ENCODE data around the gene SLC4A1AP. TPM values are rescaled to one million over a fixed set of nuclear protein-coding genes. Genes with fewer than 3 reads are reported as not detected.

The SLC4A1AP gene, protein sequence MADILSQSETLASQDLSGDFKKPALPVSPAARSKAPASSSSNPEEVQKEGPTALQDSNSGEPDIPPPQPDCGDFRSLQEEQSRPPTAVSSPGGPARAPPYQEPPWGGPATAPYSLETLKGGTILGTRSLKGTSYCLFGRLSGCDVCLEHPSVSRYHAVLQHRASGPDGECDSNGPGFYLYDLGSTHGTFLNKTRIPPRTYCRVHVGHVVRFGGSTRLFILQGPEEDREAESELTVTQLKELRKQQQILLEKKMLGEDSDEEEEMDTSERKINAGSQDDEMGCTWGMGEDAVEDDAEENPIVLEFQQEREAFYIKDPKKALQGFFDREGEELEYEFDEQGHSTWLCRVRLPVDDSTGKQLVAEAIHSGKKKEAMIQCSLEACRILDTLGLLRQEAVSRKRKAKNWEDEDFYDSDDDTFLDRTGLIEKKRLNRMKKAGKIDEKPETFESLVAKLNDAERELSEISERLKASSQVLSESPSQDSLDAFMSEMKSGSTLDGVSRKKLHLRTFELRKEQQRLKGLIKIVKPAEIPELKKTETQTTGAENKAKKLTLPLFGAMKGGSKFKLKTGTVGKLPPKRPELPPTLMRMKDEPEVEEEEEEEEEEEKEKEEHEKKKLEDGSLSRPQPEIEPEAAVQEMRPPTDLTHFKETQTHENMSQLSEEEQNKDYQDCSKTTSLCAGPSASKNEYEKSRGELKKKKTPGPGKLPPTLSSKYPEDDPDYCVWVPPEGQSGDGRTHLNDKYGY
- 27.0 to 35.2 TPM (median 29.7 TPM) in 5 replicates for total RNA-seq (2022; extraction: Qiagen RNA extraction)

DNA sequence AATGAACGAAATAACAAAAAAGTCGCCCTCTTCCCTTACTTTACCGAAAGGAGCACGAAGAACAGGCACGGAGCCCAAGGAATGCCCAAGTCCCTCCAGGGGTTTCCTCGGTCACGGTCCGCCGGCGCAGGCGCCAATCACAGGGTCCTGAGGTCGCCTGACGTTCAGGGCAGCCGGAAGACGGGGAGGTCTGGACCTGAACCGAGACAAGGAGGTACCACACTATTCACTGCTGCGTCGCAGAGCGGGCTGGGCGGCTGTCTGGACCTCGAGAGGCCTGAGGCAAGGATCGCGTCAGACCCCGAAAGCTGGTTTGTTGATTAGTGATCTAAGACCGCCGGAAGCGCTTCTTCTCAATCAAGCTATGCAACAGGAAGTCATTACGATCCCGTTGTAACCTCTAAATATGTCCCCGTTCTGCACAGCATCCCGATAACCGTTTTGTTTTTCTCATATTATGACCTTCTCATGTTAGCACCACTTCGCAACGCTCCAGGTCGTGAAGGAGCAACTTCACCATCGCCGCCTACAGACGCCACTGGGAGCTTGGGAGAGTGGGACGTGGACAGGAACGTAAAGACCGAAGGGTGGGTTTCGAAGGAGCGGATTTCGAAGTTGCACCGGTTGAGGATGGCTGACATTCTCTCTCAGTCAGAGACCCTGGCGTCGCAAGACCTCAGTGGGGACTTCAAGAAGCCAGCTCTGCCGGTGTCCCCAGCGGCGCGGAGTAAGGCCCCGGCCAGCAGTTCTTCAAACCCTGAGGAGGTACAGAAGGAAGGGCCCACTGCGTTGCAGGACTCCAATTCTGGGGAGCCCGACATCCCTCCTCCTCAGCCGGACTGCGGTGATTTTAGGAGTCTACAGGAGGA lies at the start of gene SLC4A1AP, which contains the start of gene SUPT7L:
SLC4A1AP (plus strand) TSS at position 605 of the 869 bp plus-strand sequence; CDS start at position 631, 26 bp downstream.
SUPT7L (minus strand) TSS at position 330 of the 869 bp plus-strand sequence. CDS start 1,422 bp downstream, outside the sequence.

DNA sequence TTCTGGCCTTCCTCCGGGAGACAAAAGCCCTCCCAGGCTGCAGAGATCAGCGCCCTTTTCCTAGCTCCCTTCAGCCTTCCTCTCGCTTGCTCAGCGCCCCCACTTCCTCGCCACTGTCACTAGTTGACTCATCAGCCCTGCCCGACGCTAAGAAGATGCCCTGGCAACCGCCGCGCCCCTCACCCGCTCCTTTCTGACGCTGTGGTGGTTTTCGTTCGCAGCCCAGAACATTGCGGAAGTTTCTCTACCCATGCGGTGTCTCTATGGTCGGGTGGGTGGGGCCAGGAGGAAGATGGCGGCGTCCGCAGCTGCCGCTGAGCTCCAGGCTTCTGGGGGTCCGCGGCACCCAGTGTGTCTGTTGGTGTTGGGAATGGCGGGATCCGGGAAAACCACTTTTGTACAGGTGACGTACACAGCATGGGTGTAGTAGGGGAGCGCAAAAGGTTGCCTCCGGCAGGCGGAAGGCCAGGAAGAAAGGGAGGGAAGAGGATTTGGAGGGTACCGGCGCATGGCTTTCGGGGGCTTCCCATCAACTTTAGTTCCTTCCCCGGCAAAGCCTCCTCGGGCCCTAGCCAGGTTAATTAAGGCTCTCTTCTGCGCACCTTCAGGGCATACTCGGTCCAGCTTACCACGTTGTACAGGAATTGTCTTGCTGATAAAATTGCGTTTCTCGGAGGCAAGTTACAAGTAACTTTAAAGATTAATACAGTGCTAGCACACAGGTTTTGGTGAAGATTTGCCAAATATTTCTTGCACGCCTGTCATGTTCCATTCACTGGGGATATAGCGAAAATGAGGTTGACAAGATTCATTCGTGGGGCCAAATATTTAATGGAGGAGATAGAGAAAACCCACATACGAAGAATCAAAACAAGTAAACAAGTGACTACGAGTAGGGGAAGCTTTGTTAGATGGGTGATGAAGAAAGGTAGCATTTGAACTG lies 34.7 kb upstream of the SLC4A1AP start, which contains the start of the genes CCDC121 and GPN1:
CCDC121 (minus strand) TSS at position 246 of the 943 bp plus-strand sequence. CDS start 1,213 bp downstream, outside the sequence.
GPN1 (plus strand) TSS at position 284 of the 943 bp plus-strand sequence; CDS start at position 293, 9 bp downstream.

Other genes with a start within 250 kb of the SLC4A1AP start
- gene NRBP1, start 235.3 kb upstream of the SLC4A1AP start, total RNA-seq (2022; extraction: Qiagen RNA extraction) = 123 to 138 TPM (median 130 TPM) in 5 replicates
- 0.22 to 0.70 TPM (median 0.42 TPM) in 4 of 5 replicates, not detected in the other for gene KRTCAP3, start 221.5 kb upstream of the SLC4A1AP start, total RNA-seq (2022; extraction: Qiagen RNA extraction)
- gene IFT172, start 174.1 kb upstream of the SLC4A1AP start, total RNA-seq (2022; extraction: Qiagen RNA extraction) = 6.6 to 9.6 TPM (median 7.2 TPM) in 5 replicates
- 3.5 to 5.3 TPM (median 3.8 TPM) in 5 replicates for gene FNDC4, start 168.7 kb upstream of the SLC4A1AP start, total RNA-seq (2022; extraction: Qiagen RNA extraction)
- 0.12 to 0.36 TPM (median 0.32 TPM) in 3 of 5 replicates, not detected in the others for gene GCKR, start 167.1 kb upstream of the SLC4A1AP start, total RNA-seq (2022; extraction: Qiagen RNA extraction)
- gene ZNF512, start 80.8 kb upstream of the SLC4A1AP start, total RNA-seq (2022; extraction: Qiagen RNA extraction) = 14.5 to 18.6 TPM (median 16.5 TPM) in 5 replicates
- gene CCDC121, start 34.9 kb upstream of the SLC4A1AP start, total RNA-seq (2022; extraction: Qiagen RNA extraction) = 3.4 to 4.3 TPM (median 3.8 TPM) in 5 replicates
- 56.4 to 64.7 TPM (median 57.2 TPM) in 5 replicates for gene GPN1, start 34.8 kb upstream of the SLC4A1AP start, total RNA-seq (2022; extraction: Qiagen RNA extraction)
- 27.1 to 32.9 TPM (median 31.2 TPM) in 5 replicates for gene SUPT7L, start 275 bp upstream of the SLC4A1AP start, total RNA-seq (2022; extraction: Qiagen RNA extraction)
- gene MRPL33, start 107.8 kb downstream of the SLC4A1AP start, total RNA-seq (2022; extraction: Qiagen RNA extraction) = 311 to 551 TPM (median 325 TPM) in 5 replicates
- gene RBKS, start 226.5 kb downstream of the SLC4A1AP start, total RNA-seq (2022; extraction: Qiagen RNA extraction) = 6.7 to 9.2 TPM (median 8.3 TPM) in 5 replicates
- gene BABAM2, start 226.8 kb downstream of the SLC4A1AP start, total RNA-seq (2022; extraction: Qiagen RNA extraction) = 43.3 to 54.2 TPM (median 50.3 TPM) in 5 replicates

Data from A549 treated with Mapracorat at 1 μM for 4 hours (cell line).